8988T (cell line): ENCODE results near the gene TLX2.
"Not testable (repeated sequence)": the region's sequence is repeated elsewhere in the genome, so short reads cannot be mapped to it uniquely, and the experiment has no call there.

Experiments
- DNase-seq: peaks from one replicate; pipeline ENCODE4 v3.0.0; 2011

Gene TLX2

DNA sequence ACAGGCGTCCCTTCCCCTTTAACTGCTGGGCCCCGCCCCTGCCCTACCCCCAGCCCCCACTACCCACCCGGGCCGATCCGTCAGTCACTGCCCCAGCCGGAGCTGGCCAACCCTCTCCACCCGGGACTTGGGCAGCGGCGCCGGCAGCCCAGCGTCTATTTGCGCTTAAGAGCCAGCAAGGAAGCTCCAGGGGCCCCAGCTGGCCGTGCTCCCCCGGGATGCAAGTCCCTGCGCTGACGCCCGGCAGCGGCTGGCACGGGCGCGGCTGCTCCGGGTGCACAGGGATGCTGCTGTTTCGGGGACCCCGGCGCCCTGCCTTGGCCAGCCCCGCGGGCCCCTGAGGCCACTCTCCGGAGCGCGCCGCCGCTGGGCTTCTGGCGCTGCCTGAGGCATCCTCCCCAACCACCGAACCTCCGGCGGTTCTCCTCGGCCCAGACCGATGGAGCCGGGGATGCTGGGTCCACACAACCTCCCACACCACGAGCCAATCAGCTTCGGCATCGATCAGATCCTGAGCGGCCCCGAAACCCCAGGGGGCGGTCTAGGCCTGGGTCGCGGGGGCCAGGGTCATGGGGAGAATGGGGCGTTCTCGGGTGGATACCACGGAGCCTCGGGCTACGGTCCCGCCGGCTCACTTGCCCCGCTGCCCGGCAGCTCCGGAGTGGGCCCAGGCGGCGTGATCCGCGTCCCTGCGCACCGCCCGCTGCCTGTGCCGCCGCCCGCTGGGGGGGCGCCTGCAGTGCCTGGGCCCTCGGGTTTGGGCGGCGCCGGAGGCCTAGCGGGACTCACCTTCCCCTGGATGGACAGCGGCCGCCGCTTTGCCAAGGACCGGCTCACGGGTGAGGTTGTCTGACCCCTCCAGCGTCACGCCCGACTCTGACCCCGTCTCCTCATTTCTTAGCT is at the start of gene TLX2:
Gene TLX2, plus strand, starts transcription at position 83 of the 903 bp plus-strand sequence. Its CDS starts 357 bp downstream, at position 440.
- no peak for DNase-seq

DNA sequence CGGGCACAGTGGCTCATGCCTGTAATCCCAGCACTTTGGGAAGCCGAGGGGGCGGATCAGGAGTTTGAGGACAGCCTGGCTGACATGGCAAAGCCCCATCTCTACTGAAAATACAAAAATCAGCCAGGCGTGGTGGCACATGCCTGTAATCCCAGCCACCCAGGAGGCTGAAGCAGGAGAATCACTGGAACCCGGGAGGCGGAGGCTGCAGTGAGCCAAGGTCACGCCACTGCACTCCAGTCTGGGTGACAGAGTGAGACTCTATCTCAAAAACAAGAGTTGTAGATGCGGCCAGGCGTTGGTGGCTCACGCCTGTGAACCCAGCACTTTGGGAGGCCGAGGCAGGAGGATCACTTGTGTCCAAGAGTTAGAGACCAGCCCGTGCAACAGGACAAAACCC is 43.5 kb upstream of the TLX2 start:
- DNase-seq = not testable (repeated sequence)

DNA sequence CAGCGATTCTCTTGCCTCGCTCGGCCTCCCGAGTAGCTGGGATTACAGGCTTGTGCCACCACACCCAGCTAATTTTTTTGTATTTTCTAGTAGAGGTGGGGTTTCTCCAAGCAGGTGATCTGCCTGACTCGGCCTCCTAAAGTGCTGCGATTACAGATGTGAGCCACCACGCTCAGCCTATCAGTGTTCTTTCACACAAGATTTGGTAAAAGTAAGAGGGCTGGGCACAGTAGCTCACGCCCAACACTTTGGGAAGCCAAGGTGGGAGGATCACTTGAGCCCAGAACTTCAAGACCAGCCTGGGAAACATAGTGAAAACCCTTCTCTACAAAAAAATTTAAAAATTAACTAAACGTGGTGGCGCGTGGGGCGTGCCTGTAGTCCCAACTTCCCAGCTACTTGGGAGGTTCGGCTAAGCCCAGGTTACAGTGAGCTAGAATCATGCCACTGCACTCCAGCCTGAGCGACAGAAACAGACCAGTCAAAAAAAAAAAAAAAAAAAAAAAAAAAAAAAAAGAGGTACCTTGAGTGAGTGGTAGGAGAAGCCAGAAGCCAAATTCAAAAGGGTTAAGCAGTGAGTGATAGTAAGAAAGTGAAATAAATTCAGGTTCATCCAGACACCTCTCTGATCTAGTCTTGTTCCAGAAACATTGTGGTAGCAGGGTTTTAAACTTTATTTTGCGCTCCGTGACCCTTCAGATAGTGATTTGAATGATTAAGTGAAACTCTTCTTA is 42.8 kb upstream of the TLX2 start:
- DNase-seq = no peak

DNA sequence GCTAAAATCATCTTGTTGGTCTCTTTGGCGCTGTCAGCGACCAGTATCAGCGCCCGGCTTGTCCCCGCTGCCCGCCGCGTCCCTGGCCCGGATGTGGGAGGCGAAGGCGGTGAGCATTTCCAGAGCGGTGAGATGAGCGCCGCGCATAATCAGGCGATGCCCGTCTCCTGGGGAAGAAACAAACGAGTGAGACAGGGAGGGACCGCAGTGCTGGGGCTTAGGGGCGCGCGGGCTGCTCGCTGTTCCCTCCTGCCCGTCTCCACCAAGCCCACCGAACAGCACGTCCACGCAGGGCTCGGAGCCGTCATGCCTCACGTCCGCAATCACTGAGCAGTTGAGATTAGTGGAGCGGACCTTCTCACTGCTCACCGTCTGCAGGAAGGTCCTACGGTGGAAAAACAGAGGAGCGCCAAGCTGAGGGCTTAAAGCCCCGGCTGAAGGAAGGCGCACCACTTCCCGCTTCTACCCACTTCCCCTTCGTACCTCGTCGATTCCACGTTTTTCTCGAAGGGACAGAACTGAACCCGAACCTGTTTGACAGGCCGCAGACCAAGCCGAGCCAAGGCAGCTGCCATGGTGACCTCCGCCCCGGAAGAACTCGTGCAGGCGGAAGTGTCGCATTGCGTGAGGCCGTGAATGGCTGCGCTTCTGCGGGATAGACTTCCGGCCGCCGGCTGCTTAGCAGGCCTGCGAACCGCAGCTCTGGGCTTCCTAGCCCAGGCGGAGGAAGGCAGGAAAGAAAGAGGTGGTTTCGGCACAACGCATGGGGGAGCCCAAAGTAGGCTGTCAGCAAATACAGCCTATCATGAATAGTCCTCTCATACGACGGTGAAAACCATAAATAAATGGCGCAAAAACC is 41.9 kb upstream of the TLX2 start, which contains the start of gene MRPL53:
Gene MRPL53, minus strand, starts transcription at position 595 of the 859 bp plus-strand sequence. Its CDS starts 20 bp downstream, at position 575.
- no peak for DNase-seq

DNA sequence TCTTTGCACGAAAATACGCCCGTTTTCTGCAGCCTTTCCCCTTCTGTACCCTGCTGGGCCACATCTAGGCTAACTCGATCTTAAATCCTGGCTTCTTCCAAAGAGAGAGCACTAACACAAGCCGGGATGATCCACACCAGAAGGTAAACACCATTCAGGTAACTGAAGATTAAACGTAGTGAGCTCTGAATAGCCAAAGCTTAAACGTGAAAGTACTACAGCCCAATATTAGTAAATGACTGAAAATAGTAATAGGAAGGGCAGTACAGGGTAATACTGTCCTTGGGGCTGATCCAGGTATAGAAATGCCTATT is 41.3 kb upstream of the TLX2 start:
- no peak for DNase-seq

DNA sequence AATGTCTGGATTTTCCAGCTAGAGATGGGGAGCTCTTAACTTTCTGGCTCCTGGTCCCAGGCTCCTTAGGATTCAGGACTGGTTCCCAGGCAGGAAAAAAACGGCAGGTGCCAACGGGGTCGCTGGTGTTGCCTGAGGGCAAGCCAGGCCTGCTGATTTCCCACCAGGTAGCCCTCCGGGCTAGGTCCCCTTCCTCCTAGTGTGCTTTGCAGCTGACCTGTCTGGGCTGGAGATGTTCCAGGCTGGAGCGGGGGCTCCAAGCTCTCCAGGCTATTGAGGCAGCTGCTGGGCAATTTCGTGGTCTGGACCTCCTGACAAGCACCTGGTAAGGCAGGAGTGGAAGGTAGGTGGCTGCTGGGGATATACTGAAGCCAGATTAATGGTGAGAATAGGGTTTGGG is 39.8 kb upstream of the TLX2 start:
- DNase-seq = no peak

DNA sequence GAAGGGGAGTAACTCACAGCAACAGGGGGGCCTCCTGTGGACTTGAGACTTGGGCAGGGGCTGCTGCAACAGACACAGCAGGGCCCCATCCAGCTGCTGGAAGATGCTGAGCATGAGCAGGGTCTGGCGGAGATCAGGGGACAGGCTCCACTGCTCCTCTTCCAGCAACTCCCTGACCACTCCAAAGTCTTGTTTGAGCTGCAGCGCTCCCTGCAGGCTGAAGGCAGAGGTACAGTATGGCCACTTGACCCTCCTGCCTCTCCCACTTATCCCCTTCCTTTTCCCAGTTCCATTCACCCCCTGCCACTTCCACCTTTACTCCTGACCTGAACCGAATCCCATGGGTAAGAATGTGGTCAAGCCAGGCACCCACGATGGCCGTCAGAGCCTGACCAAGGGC is 39.4 kb upstream of the TLX2 start:
- no peak for DNase-seq

DNA sequence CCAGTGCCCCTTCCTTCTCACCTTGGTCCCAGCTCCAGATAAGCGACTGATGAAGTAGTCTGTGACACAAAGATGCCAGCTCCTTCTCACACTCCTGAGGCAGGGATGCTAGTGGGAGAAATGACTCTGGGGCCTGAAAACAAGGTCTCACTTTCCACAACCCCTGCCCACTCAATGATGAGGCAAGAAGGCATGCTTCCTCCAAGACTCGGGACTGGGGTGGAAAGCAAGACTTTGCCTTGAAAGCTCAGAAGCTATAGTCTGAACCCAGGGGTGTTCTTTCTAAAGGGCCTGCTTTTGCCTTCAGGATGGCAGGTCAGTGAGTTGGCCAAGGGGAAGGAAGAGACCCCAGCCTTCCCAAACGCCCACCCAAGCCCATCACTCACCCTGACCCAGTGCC is 32.8 kb upstream of the TLX2 start:
- no peak for DNase-seq

DNA sequence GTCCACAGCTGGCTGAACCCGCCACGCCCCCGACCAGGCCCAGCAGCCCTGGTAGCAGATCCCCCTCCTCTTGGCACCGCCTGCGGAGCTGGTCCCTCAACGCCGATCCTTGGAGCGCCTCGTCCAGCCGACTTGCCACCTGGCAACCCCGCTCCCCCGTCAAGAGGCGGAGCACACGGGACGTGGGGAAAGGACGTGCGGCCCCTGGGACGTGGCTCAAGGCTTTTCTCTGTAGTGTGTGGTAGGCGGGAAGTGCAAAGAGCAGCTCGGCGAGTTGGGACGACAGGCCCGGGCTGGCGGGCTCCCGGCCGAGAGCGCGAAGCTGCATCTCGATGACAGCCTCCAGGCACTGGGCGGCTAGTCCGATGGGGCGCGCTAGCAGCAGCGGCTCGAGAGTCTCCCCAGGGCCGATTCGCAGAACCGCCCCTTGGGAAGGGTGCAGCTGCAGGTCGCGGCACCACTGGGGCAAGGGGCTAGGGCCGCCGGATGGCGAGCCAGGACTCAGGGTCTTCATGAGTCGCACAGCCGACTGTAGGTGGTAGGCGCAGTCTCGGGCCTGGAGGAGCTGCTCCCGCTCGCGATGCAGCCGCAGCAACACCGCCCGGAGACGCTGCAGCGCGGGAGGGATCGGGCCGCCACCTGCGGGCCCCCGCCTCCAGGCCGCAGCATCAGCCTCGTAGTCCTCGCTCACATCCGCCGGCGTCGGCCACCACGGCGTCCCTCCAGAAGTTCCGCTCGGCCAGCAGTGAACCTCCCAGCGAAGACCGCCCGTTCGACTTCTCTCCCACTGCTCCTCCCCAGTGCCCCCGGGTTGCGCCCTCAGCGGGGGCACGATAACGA is 32.1 kb upstream of the TLX2 start:
- DNase-seq = no peak

DNA sequence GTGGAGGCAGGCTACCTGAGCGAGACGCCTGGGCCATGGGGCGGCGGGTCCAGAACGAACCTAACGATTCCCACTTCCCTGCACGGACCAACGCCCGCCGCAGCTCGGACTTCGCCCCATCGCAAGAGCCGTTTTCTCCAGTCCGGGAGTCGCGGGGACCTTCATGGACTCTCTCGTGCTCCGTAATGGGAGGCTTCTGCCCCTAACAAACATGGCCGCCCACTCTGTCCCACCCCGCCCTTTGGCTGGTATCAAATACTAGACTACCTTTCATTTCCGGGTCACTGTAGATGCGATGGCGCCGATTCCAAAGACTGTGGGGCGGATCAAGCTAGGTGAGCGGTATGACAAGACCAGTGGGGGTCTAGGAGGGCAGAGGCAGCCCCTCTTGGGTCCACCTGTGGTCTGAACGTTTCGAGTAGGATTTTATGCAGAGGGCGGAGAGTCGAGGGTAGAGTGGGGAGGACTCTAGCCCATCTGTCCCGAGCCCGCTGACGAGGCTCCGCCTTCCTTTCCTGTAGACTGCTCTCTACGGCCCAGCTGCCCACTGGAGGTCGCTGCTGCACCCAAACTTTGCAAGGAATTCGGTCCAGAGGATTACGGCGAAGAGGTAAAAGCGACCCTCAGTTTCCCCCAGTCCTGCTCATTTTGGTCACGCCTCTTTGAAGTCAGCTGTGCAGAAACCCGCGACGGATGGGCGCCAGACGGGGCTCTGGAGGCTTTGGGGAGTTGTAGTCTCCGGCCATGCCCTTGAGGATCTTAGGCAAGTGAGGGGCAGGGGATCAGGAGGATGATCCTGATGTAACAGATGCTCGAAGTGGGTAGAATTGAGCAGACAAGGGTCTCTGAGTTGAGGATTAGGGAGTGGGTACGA is 31.2 kb upstream of the TLX2 start, which contains the start of the genes CCDC142 and TTC31:
Gene CCDC142, minus strand, starts transcription at position 198 of the 874 bp plus-strand sequence. Its CDS starts 161 bp downstream, at position 37.
Gene TTC31, plus strand, starts transcription at position 281 of the 874 bp plus-strand sequence. Its CDS starts 15 bp downstream, at position 296.
- DNase-seq = peak; percentile 78

DNA sequence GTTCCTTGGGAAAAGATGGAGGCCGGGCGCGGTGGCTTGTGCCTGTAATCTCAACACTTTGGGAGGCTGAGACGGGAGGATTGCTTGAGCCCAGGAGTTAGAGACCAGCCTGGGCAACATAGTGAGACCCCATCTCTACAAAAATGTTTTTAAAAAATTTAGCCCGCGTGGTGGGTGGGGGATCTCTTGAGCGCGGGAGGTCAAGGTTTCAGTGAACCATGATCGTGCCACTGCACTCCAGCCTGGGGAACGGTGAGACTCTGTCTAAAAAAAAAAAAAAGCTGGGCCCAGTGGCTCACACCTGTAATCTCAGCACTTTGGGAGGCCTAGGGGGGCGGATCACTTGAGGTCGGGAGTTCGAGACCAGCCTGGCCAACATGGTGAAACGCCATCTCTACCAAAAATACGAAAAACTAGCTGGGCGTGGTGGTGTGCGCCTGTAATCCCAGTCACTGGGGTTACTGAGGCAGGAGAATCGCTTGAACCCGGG is 30.5 kb upstream of the TLX2 start:
- not testable (repeated sequence) for DNase-seq

DNA sequence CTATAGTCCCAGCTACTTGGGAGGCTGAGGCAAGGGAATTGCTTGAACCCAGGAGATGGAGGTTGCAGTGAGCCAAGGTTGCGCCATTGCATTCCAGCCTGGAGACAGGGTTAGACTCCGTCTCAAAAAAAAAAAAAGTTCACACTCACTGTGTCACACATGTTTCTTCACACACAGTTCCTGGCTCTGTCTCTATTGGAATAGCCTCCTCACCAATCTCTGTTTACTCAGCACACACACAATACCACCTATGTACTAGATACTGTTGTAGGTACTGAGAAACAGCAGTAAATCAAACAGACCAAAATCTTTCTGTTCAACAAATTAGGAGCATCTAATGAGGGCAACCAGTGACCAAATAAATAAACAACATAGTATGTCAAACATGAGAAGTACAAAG is 28.1 kb upstream of the TLX2 start:
- DNase-seq = no peak

DNA sequence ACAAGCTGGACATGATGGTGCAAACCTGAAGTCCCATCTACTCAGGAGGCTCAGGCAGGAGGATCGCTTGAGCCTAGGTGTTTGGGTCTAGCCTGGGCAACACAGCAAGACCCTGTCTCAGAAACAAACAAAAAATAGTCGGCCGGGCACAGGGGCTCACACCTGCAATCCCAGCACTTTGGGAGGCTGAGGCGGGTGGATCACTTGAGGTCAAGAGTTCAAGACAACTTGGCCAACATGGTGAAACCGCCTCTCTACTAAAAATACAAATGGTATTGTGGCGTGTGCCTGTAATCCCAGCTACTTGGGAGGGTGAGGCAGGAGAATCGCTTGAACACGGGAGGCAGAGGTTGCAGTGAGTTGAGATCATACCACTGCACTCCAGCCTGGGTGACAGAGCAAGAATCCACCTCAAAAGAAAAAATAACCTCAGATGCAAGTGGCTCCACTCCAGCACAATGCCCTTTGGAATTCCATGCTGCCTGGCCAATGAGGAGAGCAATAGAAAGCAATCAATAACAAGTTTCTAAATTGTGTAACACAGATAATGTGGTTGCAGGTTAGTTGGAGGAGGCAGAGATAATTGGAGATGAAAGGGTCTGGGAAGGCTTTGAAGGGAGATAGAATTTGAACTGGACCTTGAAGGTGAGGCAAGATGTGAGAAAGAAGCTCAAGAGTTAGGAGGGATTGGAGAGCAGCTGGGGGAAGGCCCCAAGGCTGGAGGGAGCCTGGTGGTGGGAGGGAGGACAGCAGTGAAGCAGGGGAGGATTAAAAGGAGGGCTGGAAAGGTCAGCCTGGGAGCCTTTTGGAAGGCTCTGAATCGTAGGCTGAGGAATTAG is 25.4 kb upstream of the TLX2 start:
- DNase-seq = no peak

DNA sequence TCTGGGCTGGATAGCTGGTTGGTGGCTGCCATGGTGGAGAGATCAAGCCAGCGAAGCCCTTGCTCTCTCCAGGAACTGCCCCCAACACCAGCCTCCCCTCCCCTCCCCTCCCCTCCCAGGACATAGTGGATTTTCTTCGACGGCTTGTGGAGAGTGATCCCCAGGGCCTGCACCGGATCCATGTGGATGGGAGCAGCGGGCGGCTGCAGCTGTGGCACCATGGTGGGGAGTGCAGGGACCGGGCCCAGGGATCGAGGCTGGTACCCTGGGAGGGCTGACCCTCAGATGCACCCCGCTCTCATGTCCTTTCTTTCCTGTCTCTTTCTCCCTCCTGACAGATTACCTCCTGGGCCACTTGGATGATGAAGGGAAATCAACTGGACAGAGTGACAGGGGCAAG is 24.3 kb upstream of the TLX2 start:
- DNase-seq = no peak

DNA sequence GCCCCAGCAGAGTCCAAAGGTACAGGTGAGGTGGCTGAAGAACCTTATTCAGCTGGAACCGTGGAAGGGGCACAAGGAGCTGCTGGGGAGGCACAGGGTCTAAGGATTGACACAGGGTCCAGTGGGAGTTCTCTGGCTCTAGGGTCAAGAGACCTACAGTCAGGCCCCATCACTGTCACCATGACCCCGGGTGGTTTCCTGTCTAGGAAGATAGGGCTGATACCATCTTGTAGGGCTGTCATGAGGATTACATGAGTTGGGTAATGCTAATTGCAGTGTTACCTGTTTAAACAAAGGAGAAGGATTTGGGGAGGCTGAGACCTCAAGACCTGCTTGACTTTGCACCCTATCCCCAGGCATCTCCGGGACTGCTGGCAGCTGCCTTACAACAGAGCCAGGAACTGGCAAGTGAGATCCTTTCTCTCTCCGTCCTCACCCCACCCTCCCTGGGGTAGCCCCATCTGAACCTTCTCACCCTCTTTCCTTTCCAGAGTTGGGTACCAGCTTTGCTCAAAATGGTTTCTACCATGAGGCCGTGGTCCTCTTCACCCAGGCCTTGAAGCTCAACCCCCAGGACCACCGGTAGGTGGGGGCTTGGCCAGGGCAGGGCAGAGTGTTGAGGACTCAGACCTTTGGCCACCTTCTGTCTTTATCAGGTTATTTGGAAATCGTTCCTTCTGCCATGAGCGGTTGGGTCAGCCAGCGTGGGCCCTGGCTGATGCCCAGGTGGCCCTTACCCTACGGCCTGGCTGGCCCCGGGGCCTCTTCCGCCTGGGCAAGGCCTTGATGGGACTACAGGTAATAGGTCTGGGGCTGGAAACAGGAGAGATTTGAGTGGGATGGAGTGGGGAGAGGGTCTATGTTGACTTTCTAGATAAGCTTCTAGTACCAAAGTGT is 22.4 kb upstream of the TLX2 start:
- no peak for DNase-seq

DNA sequence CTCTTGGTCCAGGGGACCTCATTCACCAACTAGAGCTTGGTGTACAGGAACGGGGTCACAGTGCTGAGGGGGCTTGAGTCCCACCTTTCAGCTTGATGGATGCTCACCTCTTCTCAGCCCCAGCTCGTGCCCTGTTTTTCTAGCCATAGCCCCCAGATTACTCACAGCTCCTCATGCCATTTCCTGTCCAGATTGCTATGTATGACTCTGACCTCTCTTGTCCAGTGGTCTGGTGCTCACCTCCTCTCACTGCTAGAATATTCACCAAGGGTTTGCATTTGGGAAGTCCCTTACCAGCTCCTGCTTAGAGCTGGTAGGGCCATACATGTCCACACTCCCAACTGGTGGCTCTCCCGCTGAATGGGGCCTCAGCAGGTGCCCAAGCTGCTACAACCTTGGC is 20.7 kb upstream of the TLX2 start:
- DNase-seq = no peak

DNA sequence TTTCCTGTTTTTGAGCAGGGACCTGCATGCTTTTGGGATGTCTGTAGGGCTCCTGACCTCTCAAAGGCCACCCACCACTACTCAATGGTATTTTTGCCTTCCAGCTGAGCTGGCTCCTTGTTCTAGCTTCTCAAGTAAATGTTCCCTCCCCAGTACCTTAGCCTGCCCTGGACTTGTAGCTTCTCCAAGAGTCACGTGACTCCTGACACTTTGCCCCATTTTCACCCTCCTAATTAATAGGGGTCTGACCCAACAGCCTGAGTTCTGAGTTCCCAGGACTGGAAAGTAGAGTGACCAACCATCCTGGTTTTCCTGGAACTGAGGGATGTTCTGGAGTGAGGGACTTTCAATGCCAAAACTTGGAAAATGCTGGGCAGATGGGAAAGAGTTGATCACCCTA is 18.8 kb upstream of the TLX2 start:
- DNase-seq = no peak

DNA sequence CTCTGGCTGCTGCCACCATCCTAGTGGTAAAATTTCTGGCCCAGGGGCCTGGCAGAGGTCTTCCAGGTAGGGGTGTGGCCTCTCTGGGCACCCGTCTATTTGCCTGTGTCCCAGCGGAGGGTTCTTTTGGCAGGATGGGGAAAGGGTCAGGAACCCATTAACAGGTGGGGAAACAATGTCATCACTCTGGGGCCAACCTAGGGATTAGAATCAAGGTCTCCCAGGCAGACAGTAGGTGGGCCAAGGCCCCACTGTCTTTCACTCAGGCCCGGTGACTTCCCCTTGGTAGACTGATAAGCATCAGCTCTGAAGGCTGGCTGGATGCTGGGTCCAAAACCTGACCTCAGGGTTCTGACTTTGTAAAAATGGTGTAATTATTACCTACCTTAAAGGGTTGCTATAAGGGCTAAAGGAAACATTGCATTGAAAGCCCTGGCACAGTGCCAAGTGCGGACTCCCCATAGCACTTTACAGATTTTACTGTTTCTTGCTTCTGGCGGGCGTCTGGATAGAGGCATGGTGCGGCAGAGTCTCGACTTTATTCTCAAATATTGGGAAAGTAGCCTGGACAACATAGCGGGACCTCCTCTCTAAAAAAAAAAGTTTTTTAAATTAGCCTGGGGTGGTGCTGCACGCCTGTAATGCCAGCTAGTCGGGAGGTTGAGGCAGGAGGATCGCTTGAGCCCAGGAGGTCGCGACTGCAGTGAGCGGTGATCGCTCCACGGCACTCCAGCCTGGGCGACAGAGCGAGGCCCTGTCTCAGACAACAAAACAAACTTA is 17.1 kb upstream of the TLX2 start:
- no peak for DNase-seq
